GM12873 (cell line): Measurements from ENCODE around the gene PCSK5.

Experiments used
- TF ChIP-seq, protein P1 (sequence below): IDR thresholded peaks from 2 replicates; pipeline ENCODE4 v1.5.1; 2012; ENCODE audit warnings: low read depth, mild to moderate bottlenecking, moderate library complexity, low read length, control low read depth; ENCODE audit not compliant: insufficient read depth; ENCODE audit errors: missing control alignments

PCSK5 gene

DNA sequence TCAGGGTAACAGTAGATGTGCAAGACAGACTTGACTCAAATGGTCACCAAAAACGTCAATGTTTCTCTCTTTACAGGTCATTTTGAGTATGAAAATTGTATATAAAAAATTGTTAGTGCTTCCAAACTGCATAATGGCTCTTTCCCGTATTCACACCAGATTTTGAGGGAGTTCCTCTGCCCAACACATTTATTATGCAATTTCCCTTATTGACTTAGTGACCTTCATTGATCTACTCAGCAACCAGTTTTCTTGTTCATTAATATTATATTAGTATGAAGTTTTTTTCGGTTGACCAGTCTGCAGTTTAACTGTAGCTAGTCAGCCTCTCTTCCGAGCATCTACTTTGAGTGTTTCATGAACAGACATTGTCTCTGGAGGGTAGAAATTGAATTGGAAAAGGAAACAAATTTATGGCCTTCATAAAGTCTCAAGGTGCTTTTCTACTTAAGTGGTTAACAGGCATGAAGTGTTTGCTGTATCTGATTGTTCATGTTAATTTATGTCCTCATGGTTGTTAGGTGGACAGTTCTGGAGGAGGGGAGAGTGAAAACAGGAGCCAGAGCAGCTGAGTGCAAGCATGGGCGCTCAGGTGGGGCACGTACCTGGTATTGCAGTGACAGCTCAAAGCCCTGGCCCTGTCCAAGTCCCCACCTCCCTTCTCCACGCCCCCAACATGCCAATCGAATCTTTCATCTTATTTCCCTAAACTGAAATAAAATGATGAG lies 263.6 kb downstream of the PCSK5 start:
- TF ChIP-seq, protein P1, sequence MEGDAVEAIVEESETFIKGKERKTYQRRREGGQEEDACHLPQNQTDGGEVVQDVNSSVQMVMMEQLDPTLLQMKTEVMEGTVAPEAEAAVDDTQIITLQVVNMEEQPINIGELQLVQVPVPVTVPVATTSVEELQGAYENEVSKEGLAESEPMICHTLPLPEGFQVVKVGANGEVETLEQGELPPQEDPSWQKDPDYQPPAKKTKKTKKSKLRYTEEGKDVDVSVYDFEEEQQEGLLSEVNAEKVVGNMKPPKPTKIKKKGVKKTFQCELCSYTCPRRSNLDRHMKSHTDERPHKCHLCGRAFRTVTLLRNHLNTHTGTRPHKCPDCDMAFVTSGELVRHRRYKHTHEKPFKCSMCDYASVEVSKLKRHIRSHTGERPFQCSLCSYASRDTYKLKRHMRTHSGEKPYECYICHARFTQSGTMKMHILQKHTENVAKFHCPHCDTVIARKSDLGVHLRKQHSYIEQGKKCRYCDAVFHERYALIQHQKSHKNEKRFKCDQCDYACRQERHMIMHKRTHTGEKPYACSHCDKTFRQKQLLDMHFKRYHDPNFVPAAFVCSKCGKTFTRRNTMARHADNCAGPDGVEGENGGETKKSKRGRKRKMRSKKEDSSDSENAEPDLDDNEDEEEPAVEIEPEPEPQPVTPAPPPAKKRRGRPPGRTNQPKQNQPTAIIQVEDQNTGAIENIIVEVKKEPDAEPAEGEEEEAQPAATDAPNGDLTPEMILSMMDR = no peak

DNA sequence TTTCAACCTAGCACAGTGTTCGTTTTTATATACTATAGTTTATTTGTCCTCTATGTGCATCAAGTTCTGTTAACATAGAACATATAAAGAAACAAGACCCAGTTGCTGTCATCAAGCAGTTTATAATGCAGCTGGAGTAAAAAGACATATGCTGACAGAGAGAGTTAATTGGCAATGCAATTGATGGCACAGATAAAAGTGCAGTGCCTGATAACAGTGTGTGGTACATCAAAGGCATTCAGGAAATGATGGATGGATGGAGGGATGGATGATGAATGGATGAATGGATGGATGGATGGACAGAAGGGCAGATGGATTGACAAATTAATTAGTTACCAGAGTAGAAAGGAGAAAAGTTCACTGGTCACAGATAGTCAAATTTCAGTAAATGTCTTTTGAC lies 264.9 kb downstream of the PCSK5 start:
- TF ChIP-seq, protein P1 = no peak

DNA sequence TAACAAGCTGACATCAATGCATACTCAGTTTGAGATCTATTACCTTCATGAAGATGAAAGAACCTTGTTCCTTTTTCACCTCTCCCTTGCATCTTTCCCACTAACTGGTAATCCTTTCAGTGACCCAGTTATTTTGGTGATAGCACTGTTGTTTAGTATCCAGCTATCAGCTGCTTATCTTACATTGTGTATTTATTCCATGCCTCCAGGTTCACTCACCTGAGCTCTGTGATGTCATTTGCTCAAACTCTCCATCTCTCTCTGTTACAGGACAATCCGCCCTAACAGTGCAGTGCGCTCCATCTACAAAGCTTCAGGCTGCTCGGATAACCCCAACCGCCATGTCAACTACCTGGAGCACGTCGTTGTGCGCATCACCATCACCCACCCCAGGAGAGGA lies 268.2 kb downstream of the PCSK5 start:
- TF ChIP-seq, protein P1 = no peak

DNA sequence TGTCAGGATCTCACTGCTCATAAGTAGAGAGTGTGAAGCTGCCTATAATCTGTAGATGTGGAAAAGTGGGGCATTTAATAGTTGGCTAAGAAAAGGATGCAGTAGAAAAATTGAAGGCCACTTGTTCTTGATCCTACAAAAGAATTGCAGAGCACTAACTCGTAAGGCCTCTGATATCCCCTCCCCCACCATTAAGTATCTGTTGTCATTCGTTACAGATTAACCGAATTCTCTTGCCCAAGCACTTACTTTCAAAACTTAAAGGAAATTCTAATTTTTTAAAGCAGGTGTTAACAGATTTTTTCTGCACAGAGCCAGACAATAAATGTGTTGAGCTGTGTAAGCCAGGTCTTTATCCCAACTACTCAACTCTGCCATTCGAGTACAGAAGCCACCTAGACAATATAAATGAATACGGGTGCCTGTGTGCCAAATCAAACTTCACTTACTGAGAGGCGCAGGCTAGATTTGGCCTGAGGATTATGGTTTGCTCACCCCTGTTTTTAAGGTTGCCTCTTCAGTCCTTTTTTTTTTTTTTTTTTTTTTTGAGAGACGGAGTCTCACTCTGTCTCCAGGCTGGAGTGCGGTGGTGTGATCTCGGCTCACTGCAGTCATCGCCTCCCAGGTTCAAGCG lies 268.9 kb downstream of the PCSK5 start:
- TF ChIP-seq, protein P1 = no peak

DNA sequence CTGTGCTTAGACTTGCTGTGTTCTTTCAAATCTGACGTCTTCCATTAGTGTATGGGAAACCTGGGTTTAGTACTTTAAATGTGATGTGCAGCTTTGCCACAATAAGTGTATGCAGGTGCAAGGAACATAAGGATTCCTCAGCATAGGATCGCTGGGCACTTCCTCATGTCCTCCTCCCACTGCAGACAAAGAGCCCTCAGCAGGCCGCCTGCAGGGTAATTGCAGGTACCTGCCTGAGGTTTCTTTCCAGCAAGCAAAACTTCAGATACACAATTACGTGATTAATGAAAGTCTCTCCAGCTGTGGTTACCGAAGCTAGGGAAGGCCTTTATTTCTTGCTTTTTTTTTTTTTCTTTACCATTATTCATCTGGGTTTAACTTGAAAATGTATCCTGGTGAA lies 270.6 kb downstream of the PCSK5 start:
- TF ChIP-seq, protein P1 = no peak

DNA sequence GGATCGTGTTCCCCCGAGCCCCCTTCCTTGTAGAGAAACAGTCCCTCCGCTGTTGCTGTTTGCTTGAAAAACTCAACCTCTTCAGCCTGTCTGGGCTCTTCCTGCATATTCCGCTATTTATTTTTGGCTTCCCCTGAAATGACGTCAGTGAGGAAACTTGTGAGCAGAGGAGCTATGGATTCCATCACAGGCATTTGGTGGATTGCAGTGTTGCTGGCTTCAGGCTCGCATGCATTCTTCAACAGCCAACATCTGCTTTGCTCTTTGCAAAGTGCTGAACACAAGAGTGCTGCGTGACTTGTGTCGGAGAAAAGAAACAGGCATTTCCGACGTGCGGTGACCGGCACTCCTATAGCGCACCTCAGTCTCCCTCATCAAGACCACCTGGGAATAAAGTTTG lies 271.1 kb downstream of the PCSK5 start:
- TF ChIP-seq, protein P1 = no peak

GRCh38 chr9:76162086-76162730 lies 271.7 kb downstream of the PCSK5 start:
- TF ChIP-seq, protein P1 = no peak
